A673 (cell line): ENCODE measurements around the gene PDCD11. TPM values are rescaled to one million over a fixed set of nuclear protein-coding genes. Genes with fewer than 3 reads are reported as not detected.

Experiments used
- BruUV-seq: library from RNA; stranded (reverse); fragments of 400-500 nt; replicated peaks from 2 replicates; lab custom pipeline; 2021; lab: Mats Ljungman, UMichigan
- CTCF ChIA-PET: fragments of 300-600 bp; sonication (Branson Sonifier 250); formaldehyde crosslinking; loops from one replicate; lab custom pipeline; 2022; ENCODE audit warnings: antibody characterized with exemption; lab: Charles Lee
- POLR2A ChIA-PET: fragments of 300-600 bp; sonication (Branson Sonifier 250); formaldehyde crosslinking; loops from one replicate; lab custom pipeline; 2022; ENCODE audit warnings: antibody characterized with exemption; ENCODE audit not compliant: low non-redundant PET; lab: Charles Lee
- DNase-seq: peaks from one replicate; pipeline ENCODE4 v3.0.0-alpha.2; 2015; ENCODE audit warnings: low spot score
- H3K27ac ChIP-seq: fragments of 200-600 bp; sonication (generic); 2 replicates; pipeline ENCODE4 v1.5.1; 2016; ENCODE audit warnings: mixed run types, low read depth, mild to moderate bottlenecking, mixed read lengths, antibody characterized with exemption, low read length; ENCODE audit not compliant: poor library complexity, severe bottlenecking
- H3K27me3 ChIP-seq: fragments of 200-600 bp; sonication (generic); replicated peaks from 2 replicates; pipeline ENCODE4 v1.6.1; 2017; ENCODE audit warnings: mixed run types, low read depth, mild to moderate bottlenecking, mixed read lengths, antibody characterized with exemption, low read length; ENCODE audit not compliant: insufficient read depth, poor library complexity
- H3K36me3 ChIP-seq: fragments of 200-600 bp; sonication (generic); 2 replicates; pipeline ENCODE4 v1.6.1; 2016; ENCODE audit warnings: mixed run types, mild to moderate bottlenecking, mixed read lengths, antibody characterized with exemption, low read length; ENCODE audit not compliant: insufficient read depth, poor library complexity, severe bottlenecking
- H3K4me1 ChIP-seq: fragments of 200-600 bp; sonication (generic); 2 replicates; pipeline ENCODE4 v1.6.1; 2017; ENCODE audit warnings: mixed run types, mild to moderate bottlenecking, mixed read lengths, antibody characterized with exemption, low read length; ENCODE audit not compliant: insufficient read depth, poor library complexity, severe bottlenecking
- H3K4me3 ChIP-seq: fragments of 200-600 bp; sonication (generic); 2 replicates; pipeline ENCODE4 v1.5.1; 2016; ENCODE audit warnings: low read depth, mixed run types, mild to moderate bottlenecking, mixed read lengths, low read length; ENCODE audit not compliant: poor library complexity, severe bottlenecking
- H3K9me3 ChIP-seq: fragments of 200-600 bp; sonication (generic); 2 replicates; pipeline ENCODE4 v1.6.1; 2016; ENCODE audit warnings: mixed run types, low read depth, mild to moderate bottlenecking, mixed read lengths, antibody characterized with exemption, low read length; ENCODE audit not compliant: poor library complexity, severe bottlenecking
- EZH2 ChIP-seq: fragments of 200-600 bp; sonication (generic); IDR thresholded peaks from 2 replicates; pipeline ENCODE4 v1.6.1; 2017; ENCODE audit warnings: borderline replicate concordance, low read depth, mild to moderate bottlenecking, mixed read lengths, antibody characterized with exemption, low read length; ENCODE audit not compliant: poor library complexity, severe bottlenecking
- intact Hi-C: fragments of 100-400 bp; cut with micrococcal nuclease; formaldehyde crosslinking; loops from one replicate; pipeline ENCODE4 v1.10.0; 2022; ENCODE audit not compliant: unreplicated experiment
- total RNA-seq: library from RNA; stranded (reverse); gene quantifications from 2 replicates; pipeline ENCODE4 v1.2.3, GENCODE V29; 2021
- TF ChIP-seq, protein P1 (sequence below): fragments of 300-800, 200-600 bp; sonication (generic); conservative IDR thresholded peaks from 2 replicates; pipeline ENCODE4 v1.5.1; 2017; ENCODE audit warnings: low read depth, mild to moderate bottlenecking, antibody characterized with exemption, low read length, moderate library complexity, mixed read lengths

The PDCD11 gene
- total RNA-seq, 1 experiment from 2014 or later = 78.1 TPM

DNA sequence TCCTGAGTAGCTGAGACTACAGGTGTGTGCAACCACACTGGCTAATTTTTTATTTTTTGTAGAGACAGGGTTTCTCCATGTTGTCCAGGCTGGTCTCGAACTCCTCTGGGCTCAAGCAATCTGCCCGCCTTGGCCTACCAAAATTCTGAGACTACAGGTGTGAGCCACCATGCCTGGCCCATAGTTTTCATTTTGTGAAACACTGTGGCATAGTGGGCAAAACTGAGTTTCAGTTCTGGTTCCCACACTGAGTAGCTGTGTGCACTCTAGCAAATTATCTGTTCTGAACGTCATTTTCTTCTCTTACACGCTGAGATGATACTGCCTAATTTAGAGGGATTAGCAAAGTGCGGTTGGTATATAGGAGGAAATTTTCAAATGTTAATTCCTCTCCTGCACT is 13.7 kb upstream of the PDCD11 start:
- ChIA-PET POLR2A (no interaction called here), CTCF (no interaction called here)
- TF ChIP-seq EZH2 = no peak
- TF ChIP-seq, protein P1, sequence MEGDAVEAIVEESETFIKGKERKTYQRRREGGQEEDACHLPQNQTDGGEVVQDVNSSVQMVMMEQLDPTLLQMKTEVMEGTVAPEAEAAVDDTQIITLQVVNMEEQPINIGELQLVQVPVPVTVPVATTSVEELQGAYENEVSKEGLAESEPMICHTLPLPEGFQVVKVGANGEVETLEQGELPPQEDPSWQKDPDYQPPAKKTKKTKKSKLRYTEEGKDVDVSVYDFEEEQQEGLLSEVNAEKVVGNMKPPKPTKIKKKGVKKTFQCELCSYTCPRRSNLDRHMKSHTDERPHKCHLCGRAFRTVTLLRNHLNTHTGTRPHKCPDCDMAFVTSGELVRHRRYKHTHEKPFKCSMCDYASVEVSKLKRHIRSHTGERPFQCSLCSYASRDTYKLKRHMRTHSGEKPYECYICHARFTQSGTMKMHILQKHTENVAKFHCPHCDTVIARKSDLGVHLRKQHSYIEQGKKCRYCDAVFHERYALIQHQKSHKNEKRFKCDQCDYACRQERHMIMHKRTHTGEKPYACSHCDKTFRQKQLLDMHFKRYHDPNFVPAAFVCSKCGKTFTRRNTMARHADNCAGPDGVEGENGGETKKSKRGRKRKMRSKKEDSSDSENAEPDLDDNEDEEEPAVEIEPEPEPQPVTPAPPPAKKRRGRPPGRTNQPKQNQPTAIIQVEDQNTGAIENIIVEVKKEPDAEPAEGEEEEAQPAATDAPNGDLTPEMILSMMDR = no peak
- Histone ChIP-seq H3K27ac (no peak overlapping the region), H3K9me3 (no peaks in the 10 kb centered on the region), H3K4me1 (no peaks in the 10 kb centered on the region), H3K4me3 (no peak overlapping the region), H3K27me3 (no peaks in the 10 kb centered on the region), H3K36me3 (peaks cover 44% of the 10 kb centered on the region)
- no TSS peak for BruUV-seq
- intact Hi-C loops = no loop called here
- no peak for DNase-seq

DNA sequence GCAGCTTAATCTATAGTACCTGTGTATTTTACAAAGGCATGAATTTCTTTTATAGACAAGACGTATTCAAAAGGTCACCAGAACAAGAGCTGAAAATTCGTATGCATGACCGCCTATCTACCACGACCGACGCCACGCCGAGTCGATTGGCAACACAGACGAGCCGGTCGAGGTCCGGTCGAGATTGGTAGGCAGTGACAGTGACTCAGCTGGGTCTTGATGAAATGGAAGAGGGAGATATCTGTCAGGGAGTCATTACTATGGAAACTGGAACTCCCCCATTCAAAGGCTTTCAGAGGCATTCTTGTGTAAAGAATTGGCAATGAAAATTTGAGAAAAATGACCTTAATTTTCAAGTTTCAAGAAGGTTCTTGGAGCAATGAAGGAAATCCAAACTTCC is 2.2 kb upstream of the PDCD11 start:
- Histone ChIP-seq H3K4me1 (peaks cover 21% of the 10 kb centered on the region), H3K9me3 (no peaks in the 10 kb centered on the region), H3K36me3 (peaks cover 55% of the 10 kb centered on the region), H3K27ac (no peak overlapping the region), H3K4me3 (no peak overlapping the region), H3K27me3 (no peaks in the 10 kb centered on the region)
- ChIA-PET CTCF (no interaction called here), POLR2A (no interaction called here)
- intact Hi-C loops = no loop called here
- no TSS peak for BruUV-seq
- TF ChIP-seq, protein P1 = no peak
- no peak for TF ChIP-seq EZH2
- no peak for DNase-seq

DNA sequence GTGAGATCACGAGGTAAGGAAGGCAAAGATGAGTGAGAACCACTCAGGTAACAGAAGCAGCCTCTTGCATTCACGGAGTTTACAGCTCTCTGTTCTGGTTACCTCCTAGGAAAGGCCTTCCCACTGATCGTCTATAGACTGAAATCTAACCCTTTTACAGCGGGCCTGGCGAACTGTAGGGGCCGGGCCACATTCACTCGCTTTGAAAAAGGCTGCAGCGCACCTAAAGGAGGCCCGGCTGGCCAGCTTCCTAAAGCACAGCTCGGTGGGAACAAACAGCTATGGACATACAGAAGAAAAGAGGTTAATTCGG is 716 bp upstream of the PDCD11 start:
- BruUV-seq = no TSS peak
- Histone ChIP-seq H3K36me3 (peaks cover 59% of the 10 kb centered on the region), H3K4me3 (peak overlapping the region; percentile 80), H3K27me3 (no peaks in the 10 kb centered on the region), H3K4me1 (peaks cover 21% of the 10 kb centered on the region), H3K27ac (peak overlapping the region; percentile 87), H3K9me3 (no peaks in the 10 kb centered on the region)
- peak; percentile 4 for DNase-seq
- CTCF ChIA-PET = no interaction called here
- POLR2A ChIA-PET = no interaction called here
- intact Hi-C loops = loop anchor here (2.0 kb wide), 1 partner anchor 45 kb away; the partner anchor contains the start of gene PCGF6
- TF ChIP-seq, protein P1 = no peak
- no peak for TF ChIP-seq EZH2
